Measurements from ENCODE around the gene YES1. TPM values are rescaled to one million over a fixed set of nuclear protein-coding genes. Genes with fewer than 3 reads are reported as not detected.
"Not testable (repeated sequence)": the region's sequence is repeated elsewhere in the genome, so short reads cannot be mapped to it uniquely, and the experiment has no call there.

YES1 gene
- total RNA-seq, 1 donor from 2014 or later: 18.4 TPM

GRCh38 chr18:730120-730519, 81.9 kb downstream of the YES1 start:
- intact Hi-C loops (cut with micrococcal nuclease); DNase-seq (ENCODE audit: low spot score); H3K27ac Mint-ChIP-seq; H3K4me3 Mint-ChIP-seq (ENCODE audit: low read depth); H3K9me3 Mint-ChIP-seq; H3K27me3 Mint-ChIP-seq (ENCODE audit: low read depth); H3K4me1 Mint-ChIP-seq (ENCODE audit: low read depth): not testable (repeated sequence)
- H3K36me3 Mint-ChIP-seq (ENCODE audit: low read depth): peaks cover 48% of the 10 kb centered on the region

DNA sequence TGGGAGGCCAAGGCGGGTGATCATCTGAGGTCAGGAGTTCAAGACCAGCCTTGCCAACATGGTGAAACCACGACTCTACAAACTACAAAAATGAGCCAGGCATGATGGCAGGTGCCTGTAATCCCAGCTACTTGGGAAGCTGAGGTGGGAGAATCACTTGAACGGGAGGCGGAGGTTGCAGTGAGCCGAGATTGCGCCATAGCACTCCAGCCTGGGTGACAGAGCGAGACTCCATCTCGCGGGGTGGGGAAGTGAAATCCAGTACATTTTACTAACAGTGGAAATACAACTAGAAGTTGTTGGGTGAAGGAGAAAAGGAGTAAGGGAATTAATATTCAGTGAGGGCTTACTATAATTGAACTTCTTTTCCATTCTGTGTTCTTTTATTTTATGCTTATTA, 86.4 kb downstream of the YES1 start:
- no peaks in the 10 kb centered on the region for H3K9me3 Mint-ChIP-seq
- no peak overlapping the region for H3K4me3 Mint-ChIP-seq (ENCODE audit: low read depth)
- no peaks in the 10 kb centered on the region for H3K27me3 Mint-ChIP-seq (ENCODE audit: low read depth)
- intact Hi-C loops (cut with micrococcal nuclease): no loop called here
- no peak for DNase-seq (ENCODE audit: low spot score)
- peaks cover 49% of the 10 kb centered on the region for H3K36me3 Mint-ChIP-seq (ENCODE audit: low read depth)
- peaks cover 2% of the 10 kb centered on the region for H3K4me1 Mint-ChIP-seq (ENCODE audit: low read depth)
- no peak overlapping the region for H3K27ac Mint-ChIP-seq

GRCh38 chr18:723541-724080, 88.4 kb downstream of the YES1 start:
- no peaks in the 10 kb centered on the region for H3K4me1 Mint-ChIP-seq (ENCODE audit: low read depth)

DNA sequence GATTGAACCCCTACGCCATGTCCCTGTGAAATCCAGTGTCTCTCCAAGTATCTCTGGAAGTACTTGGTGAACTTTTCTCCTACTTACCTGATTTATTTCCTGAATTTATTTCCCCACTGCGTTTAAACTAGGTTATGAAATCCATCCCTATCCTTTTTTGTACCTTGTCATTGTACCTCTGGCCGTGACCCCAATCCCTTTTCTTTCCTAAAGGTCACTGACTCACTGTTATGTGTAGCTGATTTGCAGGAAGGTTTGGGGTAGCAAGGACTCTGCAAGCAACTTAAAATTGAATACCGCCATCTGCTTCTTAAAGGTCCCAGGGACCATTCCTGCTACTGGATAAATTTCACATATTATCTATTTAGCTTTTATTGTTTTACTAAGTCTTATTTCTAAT, 95.0 kb downstream of the YES1 start:
- DNase-seq (ENCODE audit: low spot score): no peak
- intact Hi-C loops (cut with micrococcal nuclease): loop anchor here (10.0 kb wide), 1 partner anchor 452 kb away; the partner anchor contains the start of gene THOC1
- Mint-ChIP-seq H3K27ac (no peak overlapping the region), H3K36me3 (ENCODE audit: low read depth) (peaks cover 8% of the 10 kb centered on the region), H3K9me3 (no peaks in the 10 kb centered on the region), H3K4me3 (ENCODE audit: low read depth) (no peak overlapping the region), H3K4me1 (ENCODE audit: low read depth) (peaks cover 24% of the 10 kb centered on the region), H3K27me3 (ENCODE audit: low read depth) (no peaks in the 10 kb centered on the region)

More at GRCh38 chr18:723541-724080, 88.4 kb downstream of the YES1 start:
- no peak overlapping the region for H3K27ac Mint-ChIP-seq
- DNase-seq (ENCODE audit: low spot score): no peak
- no peaks in the 10 kb centered on the region for H3K9me3 Mint-ChIP-seq
- intact Hi-C loops (cut with micrococcal nuclease): no loop called here
- H3K27me3 Mint-ChIP-seq (ENCODE audit: low read depth): no peaks in the 10 kb centered on the region
- peaks cover 38% of the 10 kb centered on the region for H3K36me3 Mint-ChIP-seq (ENCODE audit: low read depth)
- H3K4me3 Mint-ChIP-seq (ENCODE audit: low read depth): no peak overlapping the region

DNA sequence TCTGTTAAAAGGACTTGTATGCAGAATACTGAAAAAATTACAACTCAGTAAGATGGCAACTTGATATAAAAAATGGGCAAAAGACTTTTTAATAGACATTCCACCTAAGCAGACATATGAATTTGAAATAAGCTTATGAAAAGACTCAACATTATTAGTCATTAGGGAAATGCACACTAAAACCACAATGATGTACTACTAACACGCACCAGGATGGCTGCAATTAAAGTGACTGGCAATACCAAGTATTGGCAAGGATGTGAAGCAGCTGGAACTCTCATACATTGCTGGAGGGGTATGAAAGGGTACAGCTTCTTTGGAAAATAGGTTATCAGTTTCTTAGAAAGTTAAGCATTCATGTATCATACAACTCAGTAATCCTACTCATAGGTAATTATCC, 96.4 kb downstream of the YES1 start:
- H3K27ac Mint-ChIP-seq: no peak overlapping the region
- no peaks in the 10 kb centered on the region for H3K9me3 Mint-ChIP-seq
- H3K36me3 Mint-ChIP-seq (ENCODE audit: low read depth): peaks cover 9% of the 10 kb centered on the region
- H3K27me3 Mint-ChIP-seq (ENCODE audit: low read depth): no peaks in the 10 kb centered on the region
- intact Hi-C loops (cut with micrococcal nuclease): loop anchor here (10.0 kb wide), 1 partner anchor 451 kb away; the partner anchor contains the start of gene THOC1
- peaks cover 31% of the 10 kb centered on the region for H3K4me1 Mint-ChIP-seq (ENCODE audit: low read depth)
- no peak for DNase-seq (ENCODE audit: low spot score)
- H3K4me3 Mint-ChIP-seq (ENCODE audit: low read depth): no peak overlapping the region

DNA sequence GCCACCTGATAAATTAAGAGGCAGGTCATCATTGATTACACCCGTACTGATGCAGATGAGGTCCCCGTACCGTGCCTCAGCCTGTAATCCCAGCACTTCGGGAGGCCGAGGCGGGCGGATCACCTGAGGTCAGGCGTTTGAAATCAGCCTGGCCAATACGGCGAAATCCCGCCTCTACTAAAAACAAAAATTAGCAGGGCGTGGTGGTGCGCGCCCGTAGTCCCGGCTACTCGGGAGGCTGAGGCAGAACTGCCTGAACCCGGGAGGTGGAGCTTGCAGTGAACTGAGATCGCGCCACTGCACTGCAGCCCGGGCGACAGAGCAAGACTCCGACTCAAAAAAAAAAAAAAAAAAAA, 98.9 kb downstream of the YES1 start:
- peaks cover 42% of the 10 kb centered on the region for H3K4me1 Mint-ChIP-seq (ENCODE audit: low read depth)
- no peak for DNase-seq (ENCODE audit: low spot score)
- H3K36me3 Mint-ChIP-seq (ENCODE audit: low read depth): peaks cover 27% of the 10 kb centered on the region
- no peaks in the 10 kb centered on the region for H3K9me3 Mint-ChIP-seq
- no peaks in the 10 kb centered on the region for H3K27me3 Mint-ChIP-seq (ENCODE audit: low read depth)
- H3K4me3 Mint-ChIP-seq (ENCODE audit: low read depth): peak overlapping the region; percentile 51
- H3K27ac Mint-ChIP-seq: no peak overlapping the region
- intact Hi-C loops (cut with micrococcal nuclease): loop anchor here (5.0 to 10.0 kb wide), 2 partner anchors 91 to 448 kb away; partner anchors contain the start of gene THOC1

DNA sequence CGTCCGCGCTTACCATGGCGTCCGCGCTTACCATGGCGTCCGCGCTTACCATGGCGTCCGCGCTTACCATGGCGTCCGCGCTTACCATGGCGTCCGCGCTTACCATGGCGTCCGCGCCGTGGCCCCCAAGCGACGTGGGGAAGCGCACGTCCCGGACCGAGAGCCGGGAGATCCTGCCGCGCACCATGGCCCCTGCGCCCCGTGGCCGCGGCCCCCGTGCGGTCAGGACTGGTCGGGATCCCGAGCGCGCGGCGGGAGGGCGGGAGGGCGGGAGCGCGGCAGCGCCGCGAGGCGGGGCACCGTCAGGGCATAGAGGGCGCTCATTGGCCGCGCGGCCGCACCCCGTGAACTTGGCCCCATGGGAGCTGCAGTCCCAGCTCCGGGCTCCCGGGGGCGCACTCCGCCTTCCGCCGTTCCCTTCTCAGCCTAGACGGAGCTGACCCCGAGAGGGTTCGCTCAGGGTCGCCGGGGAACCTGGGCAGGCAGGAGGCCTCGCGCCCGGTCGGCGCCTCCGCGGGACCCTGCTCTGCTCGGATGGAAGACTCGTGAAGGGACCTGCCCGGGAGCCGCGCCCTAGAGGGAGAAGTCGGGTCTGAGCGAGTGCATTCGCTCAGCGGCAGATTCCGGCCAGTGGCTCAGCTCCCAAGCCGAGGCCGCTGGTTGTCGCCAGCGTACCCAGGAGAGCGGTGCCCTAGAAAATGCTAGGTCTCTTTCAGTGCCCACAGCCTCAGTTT, 99.5 kb downstream of the YES1 start, which contains the start of gene ENOSF1:
TSS of gene ENOSF1 (minus strand) at position 230 of the 734 bp plus-strand sequence. CDS start at position 187, 43 bp downstream.
- DNase-seq (ENCODE audit: low spot score): peak; percentile 85
- Mint-ChIP-seq H3K4me3 (ENCODE audit: low read depth) (peak within 1 kb of the TSS; percentile 86), H3K27ac (peak within 1 kb of the TSS; percentile 87), H3K27me3 (ENCODE audit: low read depth) (no peaks in the 10 kb centered on the region), H3K9me3 (no peaks in the 10 kb centered on the region), H3K36me3 (ENCODE audit: low read depth) (peaks cover 31% of the 10 kb centered on the region), H3K4me1 (ENCODE audit: low read depth) (peaks cover 43% of the 10 kb centered on the region)
- intact Hi-C loops (cut with micrococcal nuclease): loop anchor here (1.0 to 10.0 kb wide), 3 partner anchors 90 to 448 kb away; partner anchors contain the start of gene THOC1

GRCh38 chr18:711657-712400, 100.2 kb downstream of the YES1 start:
- intact Hi-C loops (cut with micrococcal nuclease): loop anchor here (1.0 to 10.0 kb wide), 6 partner anchors 9 to 447 kb away; partner anchors contain the start of gene THOC1
- peaks cover 40% of the 10 kb centered on the region for H3K4me1 Mint-ChIP-seq (ENCODE audit: low read depth)
- peak overlapping the region; percentile 87 for H3K27ac Mint-ChIP-seq
- no peaks in the 10 kb centered on the region for H3K9me3 Mint-ChIP-seq
- H3K36me3 Mint-ChIP-seq (ENCODE audit: low read depth): peaks cover 33% of the 10 kb centered on the region
- no peaks in the 10 kb centered on the region for H3K27me3 Mint-ChIP-seq (ENCODE audit: low read depth)
- H3K4me3 Mint-ChIP-seq (ENCODE audit: low read depth): peak overlapping the region; percentile 86
- peak; percentile 68 for DNase-seq (ENCODE audit: low spot score)

DNA sequence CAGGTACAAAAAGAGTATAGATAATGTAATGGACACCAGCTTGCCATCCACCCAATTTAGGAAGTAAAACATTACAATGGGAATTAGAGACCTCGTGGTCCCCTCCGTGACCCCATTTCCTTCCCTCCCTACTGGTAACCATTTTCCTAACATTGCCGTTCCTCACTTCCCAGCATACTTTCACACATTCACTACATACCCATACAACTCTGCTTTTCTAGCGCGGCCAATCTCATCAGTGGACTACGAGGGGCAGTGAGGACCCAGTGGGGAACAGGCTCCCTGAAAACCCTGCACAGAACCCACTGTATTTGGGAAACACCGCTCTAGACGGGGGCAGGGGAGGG, 100.8 kb downstream of the YES1 start:
- intact Hi-C loops (cut with micrococcal nuclease): loop anchor here (1.0 to 10.0 kb wide), 5 partner anchors 8 to 446 kb away; partner anchors contain the start of gene THOC1
- peak overlapping the region; percentile 87 for H3K27ac Mint-ChIP-seq
- H3K36me3 Mint-ChIP-seq (ENCODE audit: low read depth): peaks cover 36% of the 10 kb centered on the region
- peaks cover 41% of the 10 kb centered on the region for H3K4me1 Mint-ChIP-seq (ENCODE audit: low read depth)
- no peak for DNase-seq (ENCODE audit: low spot score)
- H3K27me3 Mint-ChIP-seq (ENCODE audit: low read depth): no peaks in the 10 kb centered on the region
- H3K4me3 Mint-ChIP-seq (ENCODE audit: low read depth): peak overlapping the region; percentile 86
- H3K9me3 Mint-ChIP-seq: no peaks in the 10 kb centered on the region

DNA sequence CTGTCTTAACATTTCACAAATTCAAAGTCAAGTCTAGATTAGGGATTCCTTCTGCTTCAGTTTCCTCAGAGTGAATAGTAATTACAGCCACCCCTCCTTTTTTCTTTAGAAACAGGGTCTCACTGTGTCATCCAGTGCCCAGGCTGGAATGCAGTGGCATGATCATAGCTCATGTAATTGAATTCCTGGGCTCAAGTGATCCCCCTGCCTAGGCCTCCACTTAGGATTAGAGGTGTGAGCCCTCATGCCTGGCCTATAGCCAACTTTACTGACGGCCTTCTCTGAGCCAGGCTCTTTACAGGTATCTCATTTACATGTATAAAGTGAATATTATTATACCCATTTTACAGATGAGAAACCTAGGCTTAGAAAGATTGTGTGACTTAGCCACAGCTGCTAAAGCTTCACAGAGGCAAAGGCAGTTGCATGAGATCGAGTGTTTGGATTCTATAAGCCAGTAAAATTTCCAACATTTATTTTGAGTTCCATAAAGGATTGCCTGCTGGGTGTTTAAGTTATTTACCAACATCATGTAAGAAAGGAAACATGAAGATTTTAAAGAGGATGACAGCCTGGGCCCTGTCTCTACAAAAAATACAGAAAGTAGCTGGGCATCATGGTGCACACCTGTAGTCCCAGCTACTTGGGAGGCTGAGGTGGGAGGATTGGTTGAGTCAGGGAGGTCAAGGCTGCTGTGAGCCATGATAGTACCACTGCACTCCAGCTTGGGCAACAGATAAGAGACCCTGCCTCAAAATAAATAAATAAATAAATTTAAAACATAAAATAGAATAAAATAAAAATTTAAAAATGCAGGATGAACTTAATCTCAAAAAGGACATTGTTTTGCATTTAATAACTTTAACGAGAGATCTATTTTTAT, 101.4 kb downstream of the YES1 start:
- no peaks in the 10 kb centered on the region for H3K9me3 Mint-ChIP-seq
- intact Hi-C loops (cut with micrococcal nuclease): loop anchor here (1.0 to 10.0 kb wide), 5 partner anchors 7 to 446 kb away; partner anchors contain the start of gene THOC1
- peaks cover 38% of the 10 kb centered on the region for H3K36me3 Mint-ChIP-seq (ENCODE audit: low read depth)
- H3K27me3 Mint-ChIP-seq (ENCODE audit: low read depth): no peaks in the 10 kb centered on the region
- DNase-seq (ENCODE audit: low spot score): no peak
- H3K4me3 Mint-ChIP-seq (ENCODE audit: low read depth): peak overlapping the region; percentile 86
- H3K4me1 Mint-ChIP-seq (ENCODE audit: low read depth): peaks cover 40% of the 10 kb centered on the region
- H3K27ac Mint-ChIP-seq: peak overlapping the region; percentile 61

DNA sequence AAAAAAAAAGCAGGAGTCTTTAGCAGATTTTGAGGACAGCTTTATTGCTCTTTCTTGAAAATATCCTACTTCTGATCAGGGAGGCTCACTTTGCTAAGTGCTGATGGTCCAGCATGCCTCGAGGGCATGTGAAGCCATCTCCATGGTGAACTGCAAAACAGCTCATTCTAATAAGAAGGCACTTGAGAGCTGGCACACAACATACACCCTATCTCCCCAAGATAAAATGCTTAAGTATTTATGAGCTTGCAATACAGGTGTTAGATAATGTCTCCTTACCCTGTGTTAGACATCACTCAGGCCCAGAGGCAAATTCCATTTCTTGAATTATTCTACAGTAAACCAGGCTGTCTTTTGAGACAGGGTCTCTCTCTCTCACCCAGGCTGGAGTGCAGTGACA, 102.3 kb downstream of the YES1 start:
- H3K9me3 Mint-ChIP-seq: no peaks in the 10 kb centered on the region
- H3K27ac Mint-ChIP-seq: no peak overlapping the region
- peaks cover 31% of the 10 kb centered on the region for H3K4me1 Mint-ChIP-seq (ENCODE audit: low read depth)
- H3K4me3 Mint-ChIP-seq (ENCODE audit: low read depth): peak overlapping the region; percentile 14
- H3K27me3 Mint-ChIP-seq (ENCODE audit: low read depth): no peaks in the 10 kb centered on the region
- DNase-seq (ENCODE audit: low spot score): no peak
- peaks cover 47% of the 10 kb centered on the region for H3K36me3 Mint-ChIP-seq (ENCODE audit: low read depth)
- intact Hi-C loops (cut with micrococcal nuclease): loop anchor here (5.0 to 10.0 kb wide), 2 partner anchors 87 to 445 kb away; partner anchors contain the start of gene THOC1

GRCh38 chr18:708096-708495, 103.9 kb downstream of the YES1 start:
- Mint-ChIP-seq H3K36me3 (ENCODE audit: low read depth) (peaks cover 61% of the 10 kb centered on the region), H3K27ac (no peak overlapping the region), H3K9me3 (no peaks in the 10 kb centered on the region), H3K27me3 (ENCODE audit: low read depth) (no peaks in the 10 kb centered on the region), H3K4me1 (ENCODE audit: low read depth) (peaks cover 36% of the 10 kb centered on the region), H3K4me3 (ENCODE audit: low read depth) (no peak overlapping the region)
- intact Hi-C loops (cut with micrococcal nuclease): no loop called here
- DNase-seq (ENCODE audit: low spot score): no peak
